H9 (cell line): ENCODE data around the gene ACOX1. TPM values are rescaled to one million over a fixed set of nuclear protein-coding genes. Genes with fewer than 3 reads are reported as not detected.

Source experiments
- DNase-seq: peaks from one replicate; pipeline ENCODE4 v3.0.0-alpha.2; 2017
- H2AFZ ChIP-seq: one replicate; pipeline ENCODE4 v1.6.1; 2013; ENCODE audit warnings: mild to moderate bottlenecking, low read length, control low read depth, moderate library complexity
- H2AK5ac ChIP-seq: 2 replicates; pipeline ENCODE4 v1.6.1; 2013; ENCODE audit warnings: low read length, control low read depth, mixed read lengths; ENCODE audit not compliant: insufficient read length
- H2BK120ac ChIP-seq: one replicate; pipeline ENCODE4 v1.6.1; 2013; ENCODE audit warnings: low read depth, mild to moderate bottlenecking, low read length, control low read depth, inconsistent platforms; ENCODE audit not compliant: poor library complexity, severe bottlenecking
- H2BK12ac ChIP-seq: 2 replicates; pipeline ENCODE4 v1.6.1; 2013; ENCODE audit warnings: low read length, control low read depth, mixed read lengths, low read depth; ENCODE audit not compliant: insufficient read length
- H2BK15ac ChIP-seq: 2 replicates; pipeline ENCODE4 v1.6.1; 2013; ENCODE audit warnings: low read depth, low read length, control low read depth
- H2BK20ac ChIP-seq: one replicate; pipeline ENCODE4 v1.6.1; 2013; ENCODE audit warnings: low read depth, mild to moderate bottlenecking, low read length, control low read depth, inconsistent platforms; ENCODE audit not compliant: poor library complexity, severe bottlenecking
- H2BK5ac ChIP-seq: 2 replicates; pipeline ENCODE4 v1.6.1; 2013; ENCODE audit warnings: low read length, control low read depth, mixed read lengths; ENCODE audit not compliant: insufficient read length
- H3K14ac ChIP-seq: 2 replicates; pipeline ENCODE4 v1.6.1; 2013; ENCODE audit warnings: low read length, control low read depth; ENCODE audit not compliant: insufficient read depth
- H3K18ac ChIP-seq: 2 replicates; pipeline ENCODE4 v1.6.1; 2013; ENCODE audit warnings: low read depth, mild to moderate bottlenecking, mixed read lengths, low read length, control low read depth; ENCODE audit not compliant: insufficient read length
- H3K23ac ChIP-seq: 2 replicates; pipeline ENCODE4 v1.6.1; 2013; ENCODE audit warnings: low read length, control low read depth, mixed read lengths, low read depth; ENCODE audit not compliant: insufficient read length
- H3K23me2 ChIP-seq: 2 replicates; pipeline ENCODE4 v1.6.1; 2013; ENCODE audit warnings: low read depth, mild to moderate bottlenecking, mixed read lengths, low read length, control low read depth; ENCODE audit not compliant: insufficient read length, poor library complexity, severe bottlenecking
- H3K27ac ChIP-seq: 2 replicates; pipeline ENCODE4 v1.5.1; 2013; ENCODE audit warnings: low read length, control low read depth, mixed read lengths, low read depth; ENCODE audit not compliant: insufficient read length
- H3K27me3 ChIP-seq: 2 replicates; pipeline ENCODE4 v1.6.1; 2013; ENCODE audit warnings: low read length, control low read depth, inconsistent platforms; ENCODE audit not compliant: insufficient read depth
- H3K4ac ChIP-seq: 2 replicates; pipeline ENCODE4 v1.6.1; 2013; ENCODE audit warnings: low read depth, mild to moderate bottlenecking, control low read depth, inconsistent platforms, low read length, moderate library complexity
- H3K4me1 ChIP-seq: 2 replicates; pipeline ENCODE4 v1.6.1; 2013; ENCODE audit warnings: low read length, control low read depth, inconsistent platforms; ENCODE audit not compliant: insufficient read depth
- H3K4me2 ChIP-seq: 2 replicates; pipeline ENCODE4 v1.6.1; 2013; ENCODE audit warnings: low read length, control low read depth, mixed read lengths; ENCODE audit not compliant: insufficient read length, insufficient read depth
- H3K56ac ChIP-seq: 2 replicates; pipeline ENCODE4 v1.6.1; 2013; ENCODE audit warnings: low read depth, mild to moderate bottlenecking, mixed read lengths, low read length, control low read depth; ENCODE audit not compliant: insufficient read length
- H3K79me1 ChIP-seq: 2 replicates; pipeline ENCODE4 v1.6.1; 2013; ENCODE audit warnings: low read depth, mild to moderate bottlenecking, moderate library complexity, low read length, control low read depth, inconsistent platforms; ENCODE audit not compliant: insufficient read depth, poor library complexity, severe bottlenecking
- H3K79me2 ChIP-seq: 2 replicates; pipeline ENCODE4 v1.6.1; 2013; ENCODE audit warnings: low read length, control low read depth, inconsistent platforms; ENCODE audit not compliant: insufficient read depth
- H3K9ac ChIP-seq: 2 replicates; pipeline ENCODE4 v1.6.1; 2013; ENCODE audit warnings: low read length, control low read depth, mixed read lengths; ENCODE audit not compliant: insufficient read length; ENCODE audit errors: extremely low read depth
- H3K9me3 ChIP-seq: one replicate; pipeline ENCODE4 v1.6.1; 2013; ENCODE audit warnings: low read depth, low read length, inconsistent platforms; ENCODE audit not compliant: control insufficient read depth
- H3T11ph ChIP-seq: one replicate; pipeline ENCODE4 v1.6.1; 2013; ENCODE audit warnings: mild to moderate bottlenecking, low read length, control low read depth, inconsistent platforms
- H4K20me1 ChIP-seq: one replicate; pipeline ENCODE4 v1.6.1; 2013; ENCODE audit not compliant: control insufficient read depth, insufficient read length, insufficient read depth
- H4K5ac ChIP-seq: 2 replicates; pipeline ENCODE4 v1.6.1; 2013; ENCODE audit warnings: low read depth, mild to moderate bottlenecking, mixed read lengths, low read length, control low read depth; ENCODE audit not compliant: insufficient read length
- H4K8ac ChIP-seq: replicated peaks from 2 replicates; pipeline ENCODE4 v1.6.1; 2013; ENCODE audit warnings: low read length, control low read depth, mixed read lengths, low read depth; ENCODE audit not compliant: insufficient read length
- H4K91ac ChIP-seq: 2 replicates; pipeline ENCODE4 v1.6.1; 2013; ENCODE audit warnings: low read depth, mild to moderate bottlenecking, moderate library complexity, mixed read lengths, low read length, control low read depth; ENCODE audit not compliant: insufficient read length
- H3K27ac Mint-ChIP-seq, 3 experiments: 2 replicates in 2 of 3; 3 replicates in 1 of 3; pipeline ENCODE4 v1.8.0; 2020 to 2021; ENCODE audit warnings: mixed read lengths in 3 of 3, mild to moderate bottlenecking in 1 of 3, moderate library complexity in 1 of 3
- H3K27me3 Mint-ChIP-seq: 2 replicates; pipeline ENCODE4 v1.8.0; 2021; ENCODE audit warnings: low read depth, mild to moderate bottlenecking, moderate library complexity, mixed read lengths
- H3K36me3 Mint-ChIP-seq, 3 experiments: 2 replicates in 2 of 3; 3 replicates in 1 of 3; pipeline ENCODE4 v1.8.0; 2020 to 2021; ENCODE audit warnings: low read depth in 3 of 3, mixed read lengths in 3 of 3; ENCODE audit not compliant: insufficient read depth in 1 of 3
- H3K4me1 Mint-ChIP-seq, 2 experiments: 2 replicates each; pipeline ENCODE4 v1.8.0; 2020; ENCODE audit warnings: mixed read lengths in 2 of 2
- H3K4me3 Mint-ChIP-seq, 2 experiments: 2 replicates in 1 of 2; 3 replicates in 1 of 2; pipeline ENCODE4 v1.8.0; 2020 to 2021; ENCODE audit warnings: mild to moderate bottlenecking in 2 of 2, mixed read lengths in 2 of 2, moderate library complexity in 1 of 2
- H3K9me3 Mint-ChIP-seq, 2 experiments: 2 replicates in 1 of 2; 3 replicates in 1 of 2; pipeline ENCODE4 v1.8.0; 2020; ENCODE audit warnings: mild to moderate bottlenecking in 2 of 2, mixed read lengths in 2 of 2, moderate library complexity in 1 of 2
- WGBS: extraction: QIAGEN DNeasy Blood & Tissue Kit; methylation state at CpG from one replicate; pipeline ENCODE4 v1.1.7; 2013; ENCODE audit warnings: missing lambda C conversion rate, low lambda C conversion rate, mixed read lengths; ENCODE audit not compliant: insufficient read length; ENCODE audit errors: extremely low coverage; 5-methylcytosine and 5-hydroxymethylcytosine counted together
- total RNA-seq: library from RNA; stranded (reverse); gene quantifications from 2 replicates; pipeline ENCODE4 v1.2.1, GENCODE V29; 2021
- TF ChIP-seq, protein P1 (sequence below): fragments of 200-600 bp; sonication (generic); conservative IDR thresholded peaks from 3 replicates; pipeline ENCODE4 v1.8.0; 2021; ENCODE audit warnings: antibody characterized with exemption, mild to moderate bottlenecking

The ACOX1 gene
- total RNA-seq, 1 experiment from 2014 or later = 27.4 TPM

DNA sequence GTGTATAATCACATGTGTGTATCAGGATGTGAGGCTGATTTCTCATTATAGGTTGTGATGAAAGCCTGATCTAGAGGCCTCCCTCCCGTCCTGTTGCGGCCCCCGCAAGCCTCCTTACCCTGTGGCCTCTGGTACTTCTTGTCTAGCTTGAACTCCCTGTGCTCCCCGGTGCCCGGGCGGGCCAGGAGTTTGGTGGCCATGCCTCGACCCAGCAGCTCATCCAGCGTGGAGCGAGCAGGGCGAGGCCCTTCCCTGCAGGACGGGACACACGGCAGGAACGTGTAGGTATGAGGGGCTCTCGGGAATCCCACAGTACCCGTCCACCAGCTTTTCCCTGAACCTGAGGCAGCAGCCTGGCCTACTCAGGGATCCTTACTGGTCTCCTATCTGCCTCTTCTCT lies 53.1 kb downstream of the ACOX1 start:
- Histone ChIP-seq H3K18ac (no peak overlapping the region), H2BK15ac (no peak overlapping the region), H3K4ac (no peak overlapping the region), H3T11ph (no peak overlapping the region), H2BK120ac (no peak overlapping the region), H4K91ac (no peak overlapping the region), H3K9ac (no peak overlapping the region), H3K14ac (no peak overlapping the region), H3K4me1 (no peaks in the 10 kb centered on the region), H3K27ac (no peak overlapping the region), H3K56ac (no peak overlapping the region), H4K5ac (no peak overlapping the region), H3K79me1 (no peaks in the 10 kb centered on the region), H3K4me2 (no peak overlapping the region), H2AK5ac (no peak overlapping the region), H3K9me3 (no peaks in the 10 kb centered on the region), H4K20me1 (no peaks in the 10 kb centered on the region), H2BK12ac (no peak overlapping the region), H4K8ac (no peak overlapping the region), H3K79me2 (no peaks in the 10 kb centered on the region), H2BK5ac (no peak overlapping the region), H3K23ac (no peak overlapping the region), H2AFZ (no peak overlapping the region), H2BK20ac (no peak overlapping the region), H3K27me3 (no peaks in the 10 kb centered on the region), H3K23me2 (no peaks in the 10 kb centered on the region)
- DNase-seq = no peak
- Mint-ChIP-seq H3K4me3 (no peak overlapping the region), H3K4me1 (no peaks in the 10 kb centered on the region), H3K27me3 (no peaks in the 10 kb centered on the region), H3K9me3 (no peaks in the 10 kb centered on the region), H3K36me3 (peaks cover 2 to 20% (median 8%) of the 10 kb centered on the region in 3 experiments; a peak in 5 of 7 replicates), H3K27ac (no peak overlapping the region)
- WGBS = no CpG with 5 or more reads among the region's 15 CpGs
- TF ChIP-seq, protein P1, sequence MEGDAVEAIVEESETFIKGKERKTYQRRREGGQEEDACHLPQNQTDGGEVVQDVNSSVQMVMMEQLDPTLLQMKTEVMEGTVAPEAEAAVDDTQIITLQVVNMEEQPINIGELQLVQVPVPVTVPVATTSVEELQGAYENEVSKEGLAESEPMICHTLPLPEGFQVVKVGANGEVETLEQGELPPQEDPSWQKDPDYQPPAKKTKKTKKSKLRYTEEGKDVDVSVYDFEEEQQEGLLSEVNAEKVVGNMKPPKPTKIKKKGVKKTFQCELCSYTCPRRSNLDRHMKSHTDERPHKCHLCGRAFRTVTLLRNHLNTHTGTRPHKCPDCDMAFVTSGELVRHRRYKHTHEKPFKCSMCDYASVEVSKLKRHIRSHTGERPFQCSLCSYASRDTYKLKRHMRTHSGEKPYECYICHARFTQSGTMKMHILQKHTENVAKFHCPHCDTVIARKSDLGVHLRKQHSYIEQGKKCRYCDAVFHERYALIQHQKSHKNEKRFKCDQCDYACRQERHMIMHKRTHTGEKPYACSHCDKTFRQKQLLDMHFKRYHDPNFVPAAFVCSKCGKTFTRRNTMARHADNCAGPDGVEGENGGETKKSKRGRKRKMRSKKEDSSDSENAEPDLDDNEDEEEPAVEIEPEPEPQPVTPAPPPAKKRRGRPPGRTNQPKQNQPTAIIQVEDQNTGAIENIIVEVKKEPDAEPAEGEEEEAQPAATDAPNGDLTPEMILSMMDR = no peak
